HEK293 (cell line): ENCODE measurements around the gene ACTA1.
A peak's percentile ranks its signal among the peaks of the same experiment; 100 is the strongest.

Experiments
- CTCF ChIA-PET: fragments of 350-600 bp; formaldehyde crosslinking; extraction: SDS; loops from one replicate; lab custom pipeline; 2021; ENCODE audit warnings: antibody characterized with exemption; lab: Yijun Ruan, JAX
- POLR2A ChIA-PET: fragments of 300-600 bp; formaldehyde crosslinking; extraction: SDS; loops from one replicate; lab custom pipeline; 2020; ENCODE audit warnings: antibody characterized with exemption, inconsistent platforms; lab: Yijun Ruan, JAX
- H3K27ac ChIP-seq: fragments of 200-500 bp; sonication (Bioruptor generic); 2 replicates; pipeline ENCODE4 v1.5.1; 2014; ENCODE audit warnings: low read depth, low read length, control low read depth, inconsistent platforms; ENCODE audit errors: extremely low read depth
- H3K36me3 ChIP-seq, 2 experiments: fragments of 200-500 bp in 1 of 2; sonication (Bioruptor generic) in 1 of 2; 1 replicate in 1 of 2; 2 replicates in 1 of 2; pipeline ENCODE4 v1.5.1; 2014 to 2017; ENCODE audit warnings: inconsistent platforms in 2 of 2, low read length in 2 of 2; ENCODE audit not compliant: control insufficient read depth in 2 of 2, insufficient read depth in 1 of 2
- H3K4me1 ChIP-seq: fragments of 200-500 bp; sonication (Bioruptor generic); 2 replicates; pipeline ENCODE4 v1.5.1; 2014; ENCODE audit warnings: mild to moderate bottlenecking, low read length, inconsistent platforms; ENCODE audit not compliant: control insufficient read depth, insufficient read depth
- H3K4me3 ChIP-seq: 2 replicates; pipeline ENCODE4 v1.5.1; 2011; ENCODE audit warnings: low read depth, mild to moderate bottlenecking, control low read depth, low read length, moderate library complexity
- H3K9me3 ChIP-seq: fragments of 200-500 bp; sonication (Bioruptor generic); 2 replicates; pipeline ENCODE4 v1.5.1; 2014; ENCODE audit warnings: low read depth, low read length, inconsistent platforms; ENCODE audit not compliant: control insufficient read depth, insufficient read depth
- GLI2 ChIP-seq: fragments of 450-650 bp; formaldehyde crosslinking; IDR thresholded peaks from 2 replicates; pipeline ENCODE4; 2017; ENCODE audit warnings: missing biosample characterization, missing genetic modification characterization, low read depth, borderline replicate concordance
- HOXC10 ChIP-seq: sonication (generic); formaldehyde crosslinking; IDR thresholded peaks from 2 replicates; pipeline ENCODE4 v1.8.1; 2023; ENCODE audit warnings: mild to moderate bottlenecking, missing genetic modification reagents
- INSM2 ChIP-seq: fragments of 450-650 bp; formaldehyde crosslinking; IDR thresholded peaks from 2 replicates; pipeline ENCODE4 v1.5.1; 2016; ENCODE audit warnings: missing biosample characterization, missing genetic modification characterization
- REST ChIP-seq: fragments of 450-650 bp; formaldehyde crosslinking; IDR thresholded peaks from 2 replicates; pipeline ENCODE4 v1.5.1; 2016; ENCODE audit warnings: missing biosample characterization, missing genetic modification characterization
- SCRT1 ChIP-seq: fragments of 450-650 bp; formaldehyde crosslinking; IDR thresholded peaks from 2 replicates; pipeline ENCODE4 v1.5.1; 2016; ENCODE audit warnings: missing biosample characterization, missing genetic modification characterization, borderline replicate concordance
- YY1 ChIP-seq: fragments of 450-650 bp; formaldehyde crosslinking; IDR thresholded peaks from 2 replicates; pipeline ENCODE4 v1.5.1; 2018; ENCODE audit warnings: missing biosample characterization, missing genetic modification characterization
- ZBTB1 ChIP-seq: fragments of 450-650 bp; formaldehyde crosslinking; IDR thresholded peaks from 2 replicates; pipeline ENCODE4 v1.5.1; 2016; ENCODE audit warnings: missing biosample characterization, missing genetic modification characterization
- ZBTB20 ChIP-seq: fragments of 450-650 bp; formaldehyde crosslinking; IDR thresholded peaks from 2 replicates; pipeline ENCODE4 v1.5.1; 2016; ENCODE audit warnings: missing biosample characterization, missing genetic modification characterization
- ZBTB48 ChIP-seq: fragments of 450-650 bp; formaldehyde crosslinking; IDR thresholded peaks from 2 replicates; pipeline ENCODE4 v1.5.1; 2016; ENCODE audit warnings: missing biosample characterization, missing genetic modification characterization
- ZNF121 ChIP-seq: fragments of 450-650 bp; formaldehyde crosslinking; IDR thresholded peaks from 2 replicates; pipeline ENCODE4 v1.5.1; 2016; ENCODE audit warnings: missing biosample characterization, missing genetic modification characterization
- ZNF140 ChIP-seq: fragments of 450-650 bp; formaldehyde crosslinking; IDR thresholded peaks from 2 replicates; pipeline ENCODE4 v1.5.1; 2016; ENCODE audit warnings: missing biosample characterization, missing genetic modification characterization
- ZNF24 ChIP-seq: fragments of 450-650 bp; formaldehyde crosslinking; IDR thresholded peaks from 2 replicates; pipeline ENCODE4 v1.5.1; 2016; ENCODE audit warnings: missing biosample characterization, missing genetic modification characterization
- ZNF311 ChIP-seq: fragments of 450-650 bp; formaldehyde crosslinking; IDR thresholded peaks from 2 replicates; pipeline ENCODE4 v1.5.1; 2017; ENCODE audit warnings: missing biosample characterization, missing genetic modification characterization, borderline replicate concordance
- ZNF423 ChIP-seq: fragments of 450-650 bp; formaldehyde crosslinking; IDR thresholded peaks from 2 replicates; pipeline ENCODE4 v1.5.1; 2016; ENCODE audit warnings: missing biosample characterization, missing genetic modification characterization
- ZNF521 ChIP-seq: fragments of 450-650 bp; formaldehyde crosslinking; IDR thresholded peaks from 2 replicates; pipeline ENCODE4 v1.5.1; 2017; ENCODE audit warnings: missing biosample characterization, mild to moderate bottlenecking, missing genetic modification characterization
- ZNF585B ChIP-seq: fragments of 450-650 bp; formaldehyde crosslinking; IDR thresholded peaks from 2 replicates; pipeline ENCODE4 v1.5.1; 2016; ENCODE audit warnings: missing biosample characterization, missing genetic modification characterization
- TF ChIP-seq, protein P1 (sequence below): fragments of 450-650 bp; formaldehyde crosslinking; IDR thresholded peaks from 2 replicates; pipeline ENCODE4 v1.5.1; 2016; ENCODE audit warnings: missing biosample characterization, missing genetic modification characterization, low read depth
- TF ChIP-seq, protein P2 (sequence below): fragments of 450-650 bp; formaldehyde crosslinking; IDR thresholded peaks from 2 replicates; pipeline ENCODE4 v1.5.1; 2016; ENCODE audit warnings: missing biosample characterization, missing genetic modification characterization
- TF ChIP-seq, protein P3 (sequence below): fragments of 450-650 bp; formaldehyde crosslinking; IDR thresholded peaks from 2 replicates; pipeline ENCODE4 v1.5.1; 2016; ENCODE audit warnings: missing biosample characterization, missing genetic modification characterization

Gene ACTA1

GRCh38 chr1:229431284-229432115 lies 2.4 kb downstream of the ACTA1 start:
- ChIA-PET CTCF (interaction anchor here (0.6 to 0.8 kb wide), 3 partner anchors 11 to 261 kb away, joined by 4 read pairs; no protein-coding TSS in a partner anchor), POLR2A (interaction anchor here (1.0 kb wide), 1 partner anchor 21 kb away, joined by 3 read pairs; no protein-coding TSS in a partner anchor)

GRCh38 chr1:229430761-229431283 lies 3.1 kb downstream of the ACTA1 start:
- Histone ChIP-seq H3K27ac (no peak overlapping the region), H3K4me1 (no peaks in the 10 kb centered on the region), H3K36me3 (no peaks in the 10 kb centered on the region), H3K9me3 (no peaks in the 10 kb centered on the region), H3K4me3 (no peak overlapping the region)
- POLR2A ChIA-PET: interaction anchor here (1.0 to 1.5 kb wide), 2 partner anchors 20 to 128 kb away, joined by 3 read pairs; no protein-coding TSS in a partner anchor
- TF ChIP-seq HOXC10 (CRISPR knock-in tag) (0 out of 2 replicates have a peak, but pooled peaks have one; percentile 35), REST (peak; percentile 99)
- TF ChIP-seq, protein P1, sequence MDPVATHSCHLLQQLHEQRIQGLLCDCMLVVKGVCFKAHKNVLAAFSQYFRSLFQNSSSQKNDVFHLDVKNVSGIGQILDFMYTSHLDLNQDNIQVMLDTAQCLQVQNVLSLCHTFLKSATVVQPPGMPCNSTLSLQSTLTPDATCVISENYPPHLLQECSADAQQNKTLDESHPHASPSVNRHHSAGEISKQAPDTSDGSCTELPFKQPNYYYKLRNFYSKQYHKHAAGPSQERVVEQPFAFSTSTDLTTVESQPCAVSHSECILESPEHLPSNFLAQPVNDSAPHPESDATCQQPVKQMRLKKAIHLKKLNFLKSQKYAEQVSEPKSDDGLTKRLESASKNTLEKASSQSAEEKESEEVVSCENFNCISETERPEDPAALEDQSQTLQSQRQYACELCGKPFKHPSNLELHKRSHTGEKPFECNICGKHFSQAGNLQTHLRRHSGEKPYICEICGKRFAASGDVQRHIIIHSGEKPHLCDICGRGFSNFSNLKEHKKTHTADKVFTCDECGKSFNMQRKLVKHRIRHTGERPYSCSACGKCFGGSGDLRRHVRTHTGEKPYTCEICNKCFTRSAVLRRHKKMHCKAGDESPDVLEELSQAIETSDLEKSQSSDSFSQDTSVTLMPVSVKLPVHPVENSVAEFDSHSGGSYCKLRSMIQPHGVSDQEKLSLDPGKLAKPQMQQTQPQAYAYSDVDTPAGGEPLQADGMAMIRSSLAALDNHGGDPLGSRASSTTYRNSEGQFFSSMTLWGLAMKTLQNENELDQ (tag by site-specific recombination): no peak
- CTCF ChIA-PET: interaction anchor here (0.6 to 0.9 kb wide), 4 partner anchors 10 to 260 kb away, joined by 3 to 4 read pairs (median 4); no protein-coding TSS in a partner anchor

More at GRCh38 chr1:229431284-229432115, 2.4 kb downstream of the ACTA1 start:
- no peaks in the 10 kb centered on the region for H3K36me3 ChIP-seq
- no peak overlapping the region for H3K27ac ChIP-seq
- no peaks in the 10 kb centered on the region for H3K9me3 ChIP-seq
- no peak for TF ChIP-seq ZNF585B (tag by site-specific recombination)
- TF ChIP-seq, protein P2, sequence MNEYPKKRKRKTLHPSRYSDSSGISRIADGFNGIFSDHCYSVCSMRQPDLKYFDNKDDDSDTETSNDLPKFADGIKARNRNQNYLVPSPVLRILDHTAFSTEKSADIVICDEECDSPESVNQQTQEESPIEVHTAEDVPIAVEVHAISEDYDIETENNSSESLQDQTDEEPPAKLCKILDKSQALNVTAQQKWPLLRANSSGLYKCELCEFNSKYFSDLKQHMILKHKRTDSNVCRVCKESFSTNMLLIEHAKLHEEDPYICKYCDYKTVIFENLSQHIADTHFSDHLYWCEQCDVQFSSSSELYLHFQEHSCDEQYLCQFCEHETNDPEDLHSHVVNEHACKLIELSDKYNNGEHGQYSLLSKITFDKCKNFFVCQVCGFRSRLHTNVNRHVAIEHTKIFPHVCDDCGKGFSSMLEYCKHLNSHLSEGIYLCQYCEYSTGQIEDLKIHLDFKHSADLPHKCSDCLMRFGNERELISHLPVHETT (tag by site-specific recombination): no peak
- TF ChIP-seq ZNF423 (tag by site-specific recombination): no peak
- TF ChIP-seq YY1 (tag by site-specific recombination): no peak
- no peak for TF ChIP-seq ZBTB20 (tag by site-specific recombination)
- TF ChIP-seq ZBTB48 (tag by site-specific recombination): no peak
- no peak overlapping the region for H3K4me3 ChIP-seq
- H3K4me1 ChIP-seq: no peaks in the 10 kb centered on the region

DNA sequence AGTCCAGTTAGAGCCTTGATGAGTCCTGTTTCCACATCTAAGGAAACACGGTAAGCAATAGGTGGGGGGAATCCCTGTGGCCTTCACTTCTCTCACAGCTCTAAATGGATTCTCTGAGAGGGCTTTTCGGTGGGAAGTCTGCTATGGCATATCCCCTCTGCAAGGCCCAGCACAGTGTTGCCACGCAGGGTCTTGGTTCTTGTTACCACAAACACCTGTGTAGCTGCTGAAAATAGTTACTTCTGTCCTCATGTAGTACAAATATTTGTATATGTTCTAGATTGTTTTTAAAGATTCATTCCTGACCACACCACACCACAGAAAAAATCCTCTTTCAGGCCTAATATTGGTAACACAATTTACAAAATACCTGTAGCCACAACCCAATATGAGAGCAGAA lies 5.6 kb downstream of the ACTA1 start:
- TF ChIP-seq SCRT1 (no peak), ZNF521 (tag by site-specific recombination) (no peak), GLI2 (tag by site-specific recombination) (no peak), ZNF121 (no peak), INSM2 (tag by site-specific recombination) (no peak), ZNF311 (tag by site-specific recombination) (no peak), ZNF140 (tag by site-specific recombination) (no peak), ZNF24 (tag by site-specific recombination) (no peak), ZBTB1 (no peak)
- TF ChIP-seq, protein P3, sequence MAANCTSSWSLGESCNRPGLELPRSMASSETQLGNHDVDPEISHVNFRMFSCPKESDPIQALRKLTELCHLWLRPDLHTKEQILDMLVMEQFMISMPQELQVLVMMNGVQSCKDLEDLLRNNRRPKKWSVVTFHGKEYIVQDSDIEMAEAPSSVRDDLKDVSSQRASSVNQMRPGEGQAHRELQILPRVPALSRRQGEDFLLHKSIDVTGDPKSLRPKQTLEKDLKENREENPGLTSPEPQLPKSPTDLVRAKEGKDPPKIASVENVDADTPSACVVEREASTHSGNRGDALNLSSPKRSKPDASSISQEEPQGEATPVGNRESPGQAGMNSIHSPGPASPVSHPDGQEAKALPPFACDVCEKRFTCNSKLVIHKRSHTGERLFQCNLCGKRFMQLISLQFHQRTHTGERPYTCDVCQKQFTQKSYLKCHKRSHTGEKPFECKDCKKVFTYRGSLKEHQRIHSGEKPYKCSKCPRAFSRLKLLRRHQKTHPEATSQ (tag by site-specific recombination): no peak
- TF ChIP-seq, all 188 proteins: peak for 0
- ChIA-PET CTCF (no interaction called here), POLR2A (no interaction called here)
- no peaks in the 10 kb centered on the region for H3K36me3 ChIP-seq
- H3K27ac ChIP-seq: no peak overlapping the region
- H3K4me3 ChIP-seq: no peak overlapping the region
- no peaks in the 10 kb centered on the region for H3K4me1 ChIP-seq
- H3K9me3 ChIP-seq: peaks cover 2% of the 10 kb centered on the region; the same call in 1 of the 2 replicates
